GM12878 (cell line): ENCODE results near the gene STAM2. TPM values are rescaled to one million over a fixed set of nuclear protein-coding genes. Genes with fewer than 3 reads are reported as not detected.

Source experiments
- ATAC-seq: fragments of 200-7000 bp; cut with Tn5 transposase; 3 replicates; pipeline ENCODE4 v1.9.1; 2020; ENCODE audit warnings: mild to moderate bottlenecking, moderate library complexity
- BruUV-seq: library from RNA; stranded (reverse); fragments of 400-500 nt; replicated peaks from 2 replicates; lab custom pipeline; 2021; lab: Mats Ljungman, UMichigan
- CTCF ChIA-PET: fragments of 300-600 bp; sonication (Branson Sonifier 250); formaldehyde crosslinking; extraction: SDS; loops from one replicate; lab custom pipeline; 2021; ENCODE audit warnings: inconsistent platforms; lab: Yijun Ruan, JAX
- POLR2A ChIA-PET: fragments of 350-600 bp; formaldehyde crosslinking; extraction: SDS; loops from one replicate; lab custom pipeline; 2021; ENCODE audit warnings: inconsistent platforms; lab: Charles Lee
- RAD21 ChIA-PET: fragments of 300-600 bp; sonication (Branson Sonifier 250); formaldehyde crosslinking; loops from one replicate; lab custom pipeline; 2023; ENCODE audit warnings: antibody characterized with exemption; ENCODE audit not compliant: unreplicated experiment; lab: Charles Lee
- SMC1A ChIA-PET: fragments of 300-600 bp; sonication (Branson Sonifier 250); formaldehyde crosslinking; loops from one replicate; lab custom pipeline; 2023; ENCODE audit not compliant: unreplicated experiment, uncharacterized antibody; lab: Charles Lee
- DNase-seq: peaks from one replicate; pipeline ENCODE4 v3.0.0-alpha.2; 2011; ENCODE audit warnings: low read depth, low spot score
- FAIRE-seq: peaks from 3 replicates; lab custom pipeline; 2011; peaks lifted over from hg19 to GRCh38; lab: Jason Lieb, UNC
- H2AFZ ChIP-seq: 2 replicates; pipeline ENCODE4 v1.6.0; 2011; ENCODE audit warnings: low read depth, low read length, control low read depth; ENCODE audit not compliant: control insufficient read depth
- H3K27ac ChIP-seq: 2 replicates; pipeline ENCODE4 v1.5.1; 2011; ENCODE audit warnings: control low read depth; ENCODE audit not compliant: control insufficient read depth, insufficient read depth
- H3K27me3 ChIP-seq, 2 experiments: replicated peaks in 1 of 2; 2 replicates each; pipeline versions ENCODE4 v1.6.0 to v1.6.1; 2011; ENCODE audit warnings: low read length in 1 of 2; ENCODE audit not compliant: control insufficient read depth in 2 of 2, insufficient read depth in 2 of 2
- H3K36me3 ChIP-seq, 2 experiments: 2 replicates each; pipeline ENCODE4 v1.5.1; 2011; ENCODE audit warnings: low read length in 1 of 2; ENCODE audit not compliant: control insufficient read depth in 2 of 2, insufficient read depth in 2 of 2
- H3K4me1 ChIP-seq: 2 replicates; pipeline ENCODE4 v1.6.1; 2011; ENCODE audit warnings: mild to moderate bottlenecking, low read length, moderate library complexity, mixed read lengths; ENCODE audit not compliant: control insufficient read depth, insufficient read depth
- H3K4me2 ChIP-seq: 2 replicates; pipeline ENCODE4 v1.6.0; 2011; ENCODE audit warnings: control low read depth; ENCODE audit not compliant: control insufficient read depth, insufficient read depth
- H3K4me3 ChIP-seq: fragments of 200-600 bp; sonication (generic); 2 replicates; pipeline ENCODE4 v1.5.1; 2016
- H3K79me2 ChIP-seq: 2 replicates; pipeline ENCODE4 v1.6.0; 2011; ENCODE audit warnings: low read length; ENCODE audit not compliant: control insufficient read depth, insufficient read depth
- H3K9ac ChIP-seq: 2 replicates; pipeline ENCODE4 v1.8.0; 2011; ENCODE audit warnings: low read length, control low read depth, mixed read lengths; ENCODE audit not compliant: control insufficient read depth, insufficient read depth
- H3K9me3 ChIP-seq: replicated peaks from 3 replicates; pipeline ENCODE4 v1.5.1; 2011; ENCODE audit warnings: mild to moderate bottlenecking, low read length; ENCODE audit not compliant: control insufficient read depth, insufficient read depth
- H4K20me1 ChIP-seq: 2 replicates; pipeline ENCODE4 v1.6.0; 2011; ENCODE audit not compliant: control insufficient read depth, insufficient read depth
- BHLHE40 ChIP-seq, 2 experiments: fragments of 450-650 bp in 1 of 2; IDR thresholded peaks; 2 replicates each; pipeline ENCODE4 v1.6.1; 2011 to 2017; ENCODE audit warnings: low read depth in 2 of 2, borderline replicate concordance in 1 of 2, improper control_type of control experiment in 1 of 2, low read length in 1 of 2, mild to moderate bottlenecking in 1 of 2
- FOXM1 ChIP-seq: IDR thresholded peaks from 2 replicates; pipeline ENCODE4 v1.6.1; 2012; ENCODE audit warnings: low read depth, mild to moderate bottlenecking, inconsistent platforms, low read length, moderate library complexity
- GABPA ChIP-seq: IDR thresholded peaks from 2 replicates; pipeline ENCODE4 v1.6.1; 2014; ENCODE audit warnings: antibody characterized with exemption, low read depth, mild to moderate bottlenecking, inconsistent platforms
- JUND ChIP-seq: IDR thresholded peaks from 2 replicates; pipeline ENCODE4 v1.6.1; 2012; ENCODE audit warnings: low read depth, mild to moderate bottlenecking, low read length, improper control_type of control experiment, moderate library complexity
- LARP7 ChIP-seq: fragments of 450-650 bp; IDR thresholded peaks from 2 replicates; pipeline ENCODE4 v1.6.1; 2017; ENCODE audit warnings: mild to moderate bottlenecking
- MEF2A ChIP-seq: IDR thresholded peaks from 2 replicates; pipeline ENCODE4 v1.6.1; 2011; ENCODE audit warnings: low read depth, mild to moderate bottlenecking, low read length, moderate library complexity; ENCODE audit not compliant: insufficient read depth
- MTA3 ChIP-seq: IDR thresholded peaks from 2 replicates; pipeline ENCODE4 v1.6.1; 2012; ENCODE audit warnings: low read length, inconsistent platforms, borderline replicate concordance
- MXI1 ChIP-seq: fragments of 150-350 bp; IDR thresholded peaks from 2 replicates; pipeline ENCODE4 v1.6.1; 2011; ENCODE audit warnings: low read depth, mild to moderate bottlenecking, inconsistent platforms, low read length, improper control_type of control experiment
- NR2C1 ChIP-seq: fragments of 450-650 bp; IDR thresholded peaks from 2 replicates; pipeline ENCODE4 v1.6.1; 2017; ENCODE audit warnings: antibody characterized with exemption, mild to moderate bottlenecking, moderate library complexity
- NR2F1 ChIP-seq: fragments of 450-650 bp; conservative IDR thresholded peaks from 2 replicates; pipeline ENCODE4 v1.6.1; 2017; ENCODE audit warnings: mild to moderate bottlenecking
- TAF1 ChIP-seq: IDR thresholded peaks from 2 replicates; pipeline ENCODE4 v1.6.1; 2011; ENCODE audit warnings: mild to moderate bottlenecking, low read depth, low read length, borderline replicate concordance
- ZNF207 ChIP-seq: fragments of 450-650 bp; IDR thresholded peaks from 2 replicates; pipeline ENCODE4 v1.6.1; 2014; ENCODE audit warnings: antibody characterized with exemption, mild to moderate bottlenecking, borderline replicate concordance
- ZZZ3 ChIP-seq: IDR thresholded peaks from 2 replicates; pipeline ENCODE4 v1.6.1; 2011; ENCODE audit warnings: low read depth; ENCODE audit not compliant: control insufficient read depth, insufficient read length
- WGBS: methylation state at CpG from one replicate; pipeline ENCODE4 v1.1.6; 2016; ENCODE audit warnings: low lambda C conversion rate; ENCODE audit not compliant: insufficient replicate concordance, insufficient coverage; ENCODE audit errors: missing lambda C conversion rate; 5-methylcytosine and 5-hydroxymethylcytosine counted together
- in situ Hi-C: fragments of 300-500 bp; cut with MboI; formaldehyde crosslinking; loops from 9 replicates; pipeline ENCODE4 v1.14.3; 2018; ENCODE audit warnings: mixed read lengths
- intact Hi-C: fragments of 100-400 bp; cut with micrococcal nuclease; formaldehyde crosslinking; loops from one replicate; pipeline ENCODE4 v1.14.2; 2022; ENCODE audit not compliant: unreplicated experiment
- polyA plus RNA-seq, 11 experiments: library from polyadenylated mRNA; depleted of rRNA in 4 of 11; unstranded in 6 of 11; stranded (reverse) in 5 of 11; fragments of >200 nt; fragmentation: Nextera tagmentation in 4 of 11; fragmentation: Illumina TruSeq in 1 of 11; extraction: Ambion mirVana in 4 of 11; extraction: Trizol in 1 of 11; gene quantifications; 1 replicate in 1 of 11; 2 replicates in 10 of 11; pipeline versions ENCODE4 v1.2.1 to v1.2.3, GENCODE V29; 2011 to 2016; ENCODE audit warnings: inconsistent platforms in 2 of 11, missing spikeins in 2 of 11, low read depth in 1 of 11
- total RNA-seq, 4 experiments: library from RNA; depleted of rRNA in 3 of 4; stranded (reverse); fragments of >200 nt in 3 of 4; fragmentation: Illumina TruSeq in 1 of 4; extraction: Trizol in 1 of 4; gene quantifications; 2 replicates each; pipeline versions ENCODE4 v1.2.1 to v1.2.3, GENCODE V29; 2013 to 2021

The STAM2 gene
- total and polyA plus RNA-seq, 10 of the 15 experiments (the other 5 are each of a cell fraction or from before 2014, with no cell fraction given): 4.4 to 21.6 (median 16.2) TPM

DNA sequence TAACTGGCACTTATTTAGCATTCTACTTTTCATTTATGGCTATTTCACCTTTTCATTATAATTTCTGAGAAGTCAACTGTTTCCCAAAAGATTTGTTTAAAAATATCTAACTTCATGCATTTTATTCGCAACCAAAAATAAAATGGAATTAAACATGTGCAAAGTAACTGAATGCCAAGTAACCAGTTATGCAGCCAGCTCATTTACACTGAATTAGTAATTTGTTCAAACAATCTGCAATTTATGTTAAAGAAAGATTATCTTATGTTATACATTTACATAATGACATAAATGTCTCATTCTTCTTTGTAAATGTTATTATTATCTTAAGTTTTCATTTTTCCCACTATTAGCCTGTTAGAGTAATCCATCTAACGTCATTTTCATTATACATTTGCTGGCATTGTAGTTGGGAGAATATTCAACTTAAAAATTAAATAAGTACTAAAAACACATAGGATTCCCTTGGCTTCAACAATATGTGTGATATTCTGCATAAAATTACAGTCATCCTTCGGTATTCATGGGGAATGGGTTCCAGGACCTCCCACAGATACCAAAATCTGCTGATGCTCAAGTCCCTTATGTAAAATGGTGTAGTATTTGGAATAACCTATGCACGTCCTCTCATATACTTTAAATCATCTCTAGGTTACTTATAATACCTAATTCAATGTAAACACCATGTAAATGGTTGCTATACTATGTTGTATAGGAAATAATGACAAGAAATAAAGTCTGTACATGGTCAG, 43.7 kb upstream of the STAM2 start:
- Histone ChIP-seq H3K9me3 (no peaks in the 10 kb centered on the region), H2AFZ (no peak overlapping the region), H3K9ac (no peak overlapping the region), H3K4me3 (no peak overlapping the region), H3K27ac (no peak overlapping the region), H3K36me3 (no peaks in the 10 kb centered on the region), H3K27me3 (peaks cover 0 to 2% of the 10 kb centered on the region in 2 experiments; a peak in 1 of 4 replicates), H3K4me1 (no peaks in the 10 kb centered on the region), H3K79me2 (no peaks in the 10 kb centered on the region), H3K4me2 (no peak overlapping the region), H4K20me1 (no peaks in the 10 kb centered on the region)
- ChIA-PET CTCF (no interaction called here), RAD21 (no interaction called here), POLR2A (no interaction called here), SMC1A (no interaction called here)
- TF ChIP-seq NR2F1 (no peak), FOXM1 (no peak), LARP7 (no peak), GABPA (no peak), TAF1 (no peak)
- ATAC-seq: no peak
- no TSS peak for BruUV-seq
- WGBS: 23% methylated on average over 4 of the region's 4 CpGs
- in situ Hi-C loops: no loop called here
- no peak for DNase-seq
- FAIRE-seq: no peak
- intact Hi-C loops: no loop called here

DNA sequence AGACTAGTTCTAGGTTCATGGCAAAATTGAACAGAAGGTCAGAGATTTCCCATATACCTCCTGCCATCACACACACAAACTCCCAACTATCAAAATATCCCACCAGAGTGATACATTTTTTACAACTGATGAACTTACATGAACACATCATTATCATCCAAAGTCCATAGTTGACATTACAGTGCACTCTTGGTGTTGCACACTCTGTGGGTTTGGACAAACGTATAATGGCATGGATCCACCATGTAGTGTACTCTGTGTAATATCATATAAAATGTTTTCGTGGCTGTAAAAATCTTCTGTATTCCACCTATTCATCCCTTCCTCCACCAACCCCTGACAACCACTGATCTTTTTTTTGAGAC, 25.9 kb upstream of the STAM2 start:
- H3K4me1 ChIP-seq: no peaks in the 10 kb centered on the region
- DNase-seq (no peak), ATAC-seq (no peak), FAIRE-seq (no peak)
- no peaks in the 10 kb centered on the region for H3K79me2 ChIP-seq
- H3K9me3 ChIP-seq: no peaks in the 10 kb centered on the region
- TF ChIP-seq MXI1 (no peak), ZZZ3 (no peak), ZNF207 (no peak), BHLHE40 (IDR thresholded peaks at IDR 0.05; ENCODE audit: borderline replicate concordance in 1 of 2, low read depth in 2 of 2, low read length in 1 of 2) (no peak), MEF2A (no peak), NR2C1 (no peak), MTA3 (no peak), JUND (no peak)
- no peak overlapping the region for H2AFZ ChIP-seq
- no peak overlapping the region for H3K9ac ChIP-seq
- WGBS: 15% methylated on average over 2 of the region's 2 CpGs
- H3K27me3 ChIP-seq: no peaks in the 10 kb centered on the region
- CTCF ChIA-PET: no interaction called here
- no peak overlapping the region for H3K4me3 ChIP-seq
- POLR2A ChIA-PET: no interaction called here
- H3K27ac ChIP-seq: no peak overlapping the region
- intact Hi-C loops (loop anchor here (10.0 kb wide), 1 partner anchor 113 kb away; no protein-coding TSS in a partner anchor), in situ Hi-C loops (no loop called here)
- H3K36me3 ChIP-seq: no peaks in the 10 kb centered on the region
- H4K20me1 ChIP-seq: no peaks in the 10 kb centered on the region
- RAD21 ChIA-PET: no interaction called here
- BruUV-seq: no TSS peak
- SMC1A ChIA-PET: no interaction called here
- no peak overlapping the region for H3K4me2 ChIP-seq
